HG03108 (cell line): Measurements from ENCODE around the gene TANGO6.
"Not testable (repeated sequence)": the region's sequence is repeated elsewhere in the genome, so short reads cannot be mapped to it uniquely, and the experiment has no call there.

ENCODE experiments used
- ATAC-seq: cut with Tn5 transposase; IDR thresholded peaks from one replicate; pipeline ENCODE4 v1.9.1; 2021; ENCODE audit warnings: moderate library complexity; ENCODE audit not compliant: unreplicated experiment

The TANGO6 gene

GRCh38 chr16:69114346-69114975 is 271.1 kb downstream of the TANGO6 start:
- ATAC-seq = no peak

GRCh38 chr16:69114976-69115355 is 271.6 kb downstream of the TANGO6 start:
- no peak for ATAC-seq

GRCh38 chr16:69115361-69115760 is 272.0 kb downstream of the TANGO6 start:
- ATAC-seq = no peak

GRCh38 chr16:69115837-69116236 is 272.5 kb downstream of the TANGO6 start:
- no peak for ATAC-seq

GRCh38 chr16:69116256-69116875 is 273.0 kb downstream of the TANGO6 start:
- no peak for ATAC-seq

GRCh38 chr16:69116906-69117305 is 273.6 kb downstream of the TANGO6 start:
- ATAC-seq = no peak

GRCh38 chr16:69118468-69118867 is 275.1 kb downstream of the TANGO6 start:
- ATAC-seq = no peak

- ATAC-seq = no peak
These were observed 275.7 kb downstream of the TANGO6 start for GRCh38 chr16:69118994-69119393.

GRCh38 chr16:69119536-69119935 is 276.2 kb downstream of the TANGO6 start:
- no peak for ATAC-seq

GRCh38 chr16:69120096-69120664 is 276.8 kb downstream of the TANGO6 start:
- no peak for ATAC-seq

- no peak for ATAC-seq
These were observed 280.6 kb downstream of the TANGO6 start for GRCh38 chr16:69123910-69124309.

GRCh38 chr16:69124406-69124805 is 281.1 kb downstream of the TANGO6 start:
- ATAC-seq = not testable (repeated sequence)

GRCh38 chr16:69124961-69125360 is 281.6 kb downstream of the TANGO6 start:
- not testable (repeated sequence) for ATAC-seq

GRCh38 chr16:69126221-69126620 is 282.9 kb downstream of the TANGO6 start:
- no peak for ATAC-seq

- ATAC-seq = not testable (repeated sequence)
These were observed 283.5 kb downstream of the TANGO6 start for GRCh38 chr16:69126801-69127200.

GRCh38 chr16:69127966-69128510 is 284.7 kb downstream of the TANGO6 start:
- ATAC-seq = no peak

- no peak for ATAC-seq
These were observed 287.1 kb downstream of the TANGO6 start for GRCh38 chr16:69130461-69130860.

- no peak for ATAC-seq
These were observed 288.0 kb downstream of the TANGO6 start for GRCh38 chr16:69131167-69131838.

GRCh38 chr16:69131839-69132423 is 288.6 kb downstream of the TANGO6 start:
- peak; percentile 35 for ATAC-seq

GRCh38 chr16:69132424-69133252 is 289.3 kb downstream of the TANGO6 start, which contains the start of the genes CHTF8 and UTP4:
CHTF8 (minus strand) TSS chr16:69132588; CDS start chr16:69121458, 11,130 bp downstream.
UTP4 (plus strand) TSS chr16:69132649; CDS start chr16:69133460, 811 bp downstream.
- ATAC-seq = peak; percentile 79
